K562 (cell line): ENCODE data around the gene YPEL3. TPM values are rescaled to one million over a fixed set of nuclear protein-coding genes. Genes with fewer than 3 reads are reported as not detected.

Source experiments
- ATAC-seq: fragments of 200-7000 bp; cut with Tn5 transposase; 3 replicates; pipeline ENCODE4 v1.9.1; 2020; ENCODE audit warnings: moderate library complexity
- BruUV-seq: library from RNA; stranded (reverse); fragments of 400-500 nt; replicated peaks from 2 replicates; lab custom pipeline; 2021; lab: Mats Ljungman, UMichigan
- CTCF ChIA-PET: fragments of 300-600 bp; formaldehyde crosslinking; extraction: SDS; loops from one replicate; lab custom pipeline; 2021; ENCODE audit warnings: low intra/inter-chr PET ratio; lab: Yijun Ruan, JAX
- POLR2A ChIA-PET: fragments of 300-600, 350-650 bp; sonication (Branson Sonifier 250); formaldehyde crosslinking; extraction: SDS; loops from one replicate; lab custom pipeline; 2021; ENCODE audit warnings: antibody characterized with exemption, inconsistent platforms; lab: Yijun Ruan, JAX
- DNase-seq, 4 experiments: peaks; one replicate each; pipeline versions ENCODE4 v3.0.0 to v3.0.0-alpha.2; 2011 to 2018; ENCODE audit warnings: low spot score in 3 of 4, mixed read lengths in 3 of 4; ENCODE audit errors: extremely low read depth in 1 of 4
- FAIRE-seq: peaks from 2 replicates; lab custom pipeline; 2011; peaks lifted over from hg19 to GRCh38; lab: Jason Lieb, UNC
- H2AFZ ChIP-seq: 2 replicates; pipeline ENCODE4 v1.6.0; 2011; ENCODE audit warnings: low read depth, low read length, control low read depth, inconsistent platforms
- H3K27ac ChIP-seq: fragments of 200-600 bp; 3 replicates; pipeline ENCODE4 v1.8.0; 2011; ENCODE audit warnings: low read depth, mild to moderate bottlenecking, control low read depth, inconsistent platforms, low read length, moderate library complexity, mixed read lengths; ENCODE audit errors: extremely low read depth
- H3K27me3 ChIP-seq, 2 experiments: fragments of 300-600 bp in 1 of 2; 2 replicates in 1 of 2; 3 replicates in 1 of 2; pipeline versions ENCODE4 v1.6.0 to v1.8.0; 2011; ENCODE audit warnings: inconsistent platforms in 2 of 2, low read length in 2 of 2, mild to moderate bottlenecking in 1 of 2, mixed read lengths in 1 of 2, moderate library complexity in 1 of 2; ENCODE audit not compliant: control insufficient read depth in 2 of 2, insufficient read depth in 2 of 2
- H3K36me3 ChIP-seq: fragments of 300-600 bp; 3 replicates; pipeline ENCODE4 v1.8.0; 2011; ENCODE audit warnings: mild to moderate bottlenecking, low read length, inconsistent platforms; ENCODE audit not compliant: control insufficient read depth, insufficient read depth
- H3K4me1 ChIP-seq, 2 experiments: fragments of 200-600 bp in 1 of 2; replicated peaks in 1 of 2; 2 replicates in 1 of 2; 3 replicates in 1 of 2; pipeline versions ENCODE4 v1.5.1 to v1.8.0; 2011; ENCODE audit warnings: inconsistent platforms in 2 of 2, low read length in 2 of 2, mild to moderate bottlenecking in 1 of 2, mixed read lengths in 1 of 2, moderate library complexity in 1 of 2; ENCODE audit not compliant: control insufficient read depth in 2 of 2, insufficient read depth in 2 of 2
- H3K4me2 ChIP-seq: 2 replicates; pipeline ENCODE4 v1.6.1; 2011; ENCODE audit warnings: low read length, control low read depth, inconsistent platforms, mixed read lengths; ENCODE audit not compliant: insufficient read depth
- H3K4me3 ChIP-seq: fragments of 200-600 bp; sonication (generic), shearing (Covaris generic); 2 replicates; pipeline ENCODE4 v1.5.1; 2016; ENCODE audit warnings: control low read depth, inconsistent platforms
- H3K79me2 ChIP-seq: fragments of 200-600 bp; 3 replicates; pipeline ENCODE4 v1.8.0; 2011; ENCODE audit warnings: low read length, inconsistent platforms; ENCODE audit not compliant: control insufficient read depth, insufficient read depth
- H3K9ac ChIP-seq, 2 experiments: 2 replicates each; pipeline versions ENCODE4 v1.6.0 to v1.6.1; 2011; ENCODE audit warnings: low read depth in 2 of 2, low read length in 2 of 2, control low read depth in 1 of 2, inconsistent platforms in 1 of 2, mild to moderate bottlenecking in 1 of 2, mixed read lengths in 1 of 2; ENCODE audit not compliant: insufficient read depth in 1 of 2
- H3K9me1 ChIP-seq: one replicate; pipeline ENCODE4 v1.6.0; 2011; ENCODE audit warnings: inconsistent platforms, mild to moderate bottlenecking, low read length, moderate library complexity; ENCODE audit not compliant: control insufficient read depth, insufficient read depth
- H3K9me3 ChIP-seq: replicated peaks from 2 replicates; pipeline ENCODE4 v1.5.1; 2011; ENCODE audit warnings: low read depth, low read length, inconsistent platforms; ENCODE audit not compliant: control insufficient read depth, insufficient read depth
- H4K20me1 ChIP-seq: replicated peaks from 2 replicates; pipeline ENCODE4 v1.6.1; 2011; ENCODE audit warnings: low read length, inconsistent platforms, mixed read lengths; ENCODE audit not compliant: control insufficient read depth, insufficient read depth
- ASH1L ChIP-seq: fragments of 450-650 bp; IDR thresholded peaks from 2 replicates; pipeline ENCODE4 v1.6.1; 2018; ENCODE audit warnings: borderline replicate concordance, mild to moderate bottlenecking, low read depth; ENCODE audit not compliant: partially characterized antibody
- CBFA2T3 ChIP-seq: fragments of 450-650 bp; IDR thresholded peaks from 2 replicates; pipeline ENCODE4 v1.6.1; 2017
- CREB5 ChIP-seq: fragments of 250-450 bp; sonication (Bioruptor Pico); IDR thresholded peaks from 2 replicates; pipeline ENCODE4 v1.5.0; 2020; ENCODE audit warnings: mild to moderate bottlenecking
- FOSL1 ChIP-seq: fragments of 200-800 bp; sonication (Bioruptor generic); conservative IDR thresholded peaks from 2 replicates; pipeline ENCODE4 v1.6.1; 2016; ENCODE audit warnings: missing genetic modification characterization, missing compliant biosample characterization
- HEY1 ChIP-seq: fragments of 250-450 bp; sonication (Bioruptor Pico); IDR thresholded peaks from 2 replicates; pipeline ENCODE4 v1.5.0; 2020; ENCODE audit warnings: mild to moderate bottlenecking, moderate library complexity, borderline replicate concordance
- JUND ChIP-seq, 2 experiments: IDR thresholded peaks; 2 replicates in 1 of 2; 3 replicates in 1 of 2; pipeline ENCODE4 v1.6.1; 2011; ENCODE audit warnings: borderline replicate concordance in 2 of 2, low read depth in 2 of 2, low read length in 2 of 2, improper control_type of control experiment in 1 of 2, missing biosample characterization in 1 of 2, missing genetic modification characterization in 1 of 2, missing genetic modification reagents in 1 of 2
- KDM1A ChIP-seq, 2 experiments: fragments of 450-650 bp; IDR thresholded peaks; 2 replicates each; pipeline ENCODE4 v1.6.1; 2016; ENCODE audit warnings: mild to moderate bottlenecking in 2 of 2
- NCOA4 ChIP-seq: fragments of 450-650 bp; IDR thresholded peaks from 2 replicates; pipeline ENCODE4 v1.6.1; 2018; ENCODE audit warnings: mild to moderate bottlenecking; ENCODE audit not compliant: partially characterized antibody
- NCOR1 ChIP-seq: fragments of 450-650 bp; IDR thresholded peaks from 2 replicates; pipeline ENCODE4 v1.6.1; 2016; ENCODE audit warnings: mild to moderate bottlenecking, moderate library complexity
- NR2C1 ChIP-seq, 2 experiments: fragments of 450-650 bp; IDR thresholded peaks; 2 replicates each; pipeline ENCODE4 v1.6.1; 2017; ENCODE audit warnings: mild to moderate bottlenecking in 2 of 2, antibody characterized with exemption in 1 of 2, inconsistent platforms in 1 of 2, missing compliant biosample characterization in 1 of 2, missing genetic modification characterization in 1 of 2
- TAF1 ChIP-seq: IDR thresholded peaks from 2 replicates; pipeline ENCODE4 v1.6.1; 2011; ENCODE audit warnings: mild to moderate bottlenecking, low read length, moderate library complexity; ENCODE audit not compliant: insufficient read depth, control insufficient read depth, severe bottlenecking; ENCODE audit errors: extremely low read depth
- TEAD4 ChIP-seq, 2 experiments: sonication (generic) in 1 of 2; formaldehyde crosslinking in 1 of 2; IDR thresholded peaks; 2 replicates each; pipeline versions ENCODE4 v1.6.1 to v1.8.0; 2012 to 2022; ENCODE audit warnings: borderline replicate concordance in 1 of 2, inconsistent platforms in 1 of 2, low read length in 1 of 2, mild to moderate bottlenecking in 1 of 2, missing genetic modification reagents in 1 of 2
- ZNF143 ChIP-seq: sonication (generic); formaldehyde crosslinking; IDR thresholded peaks from 2 replicates; pipeline ENCODE4 v1.9.0; 2022; ENCODE audit warnings: mild to moderate bottlenecking, missing genetic modification reagents
- ZNF3 ChIP-seq: fragments of 250-450 bp; sonication (Bioruptor Pico); IDR thresholded peaks from 2 replicates; pipeline ENCODE4 v1.5.0; 2021; ENCODE audit warnings: mild to moderate bottlenecking, moderate library complexity
- WGBS: fragments of 100-300 bp; shearing (Covaris generic); methylation state at CpG from one replicate; pipeline ENCODE4 v1.1.6; 2016; ENCODE audit warnings: low coverage, mixed read lengths; ENCODE audit not compliant: insufficient coverage; ENCODE audit errors: missing lambda C conversion rate; 5-methylcytosine and 5-hydroxymethylcytosine counted together
- in situ Hi-C: fragments of 300-500 bp; cut with MboI; formaldehyde crosslinking; loops from 4 replicates; pipeline ENCODE4 v1.15.0; 2018; ENCODE audit warnings: inconsistent platforms, mixed read lengths
- intact Hi-C: fragments of 100-400 bp; cut with micrococcal nuclease; formaldehyde crosslinking; loops from 2 replicates; pipeline ENCODE4 v1.14.2; 2022
- polyA plus RNA-seq, 8 experiments: library from polyadenylated mRNA; depleted of rRNA in 4 of 8; stranded (reverse) in 5 of 8; unstranded in 3 of 8; fragments of >200 nt; fragmentation: Nextera tagmentation in 2 of 8; fragmentation: Illumina TruSeq in 1 of 8; extraction: Ambion mirVana in 2 of 8; extraction: Trizol in 1 of 8; gene quantifications; 2 replicates each; pipeline versions ENCODE4 v1.2.1 to v1.2.3, GENCODE V29; 2011 to 2014; ENCODE audit warnings: inconsistent platforms in 1 of 8, missing spikeins in 1 of 8
- total RNA-seq, 7 experiments: library from RNA; depleted of rRNA in 6 of 7; stranded (reverse); fragments of >200 nt in 6 of 7; fragmentation: Illumina TruSeq in 2 of 7; extraction: Trizol in 2 of 7; gene quantifications; 2 replicates each; pipeline versions ENCODE4 v1.2.1 to v1.2.3, GENCODE V29; 2011 to 2021; ENCODE audit warnings: low replicate concordance in 1 of 7
- TF ChIP-seq, protein P1 (sequence below), 2 experiments: fragments of 450-650 bp in 1 of 2; IDR thresholded peaks; 2 replicates each; pipeline ENCODE4 v1.6.1; 2011 to 2017; ENCODE audit warnings: low read depth in 2 of 2, antibody characterized with exemption in 1 of 2, borderline replicate concordance in 1 of 2, low read length in 1 of 2, mild to moderate bottlenecking in 1 of 2, mixed read lengths in 1 of 2; ENCODE audit not compliant: control insufficient read depth in 1 of 2

YPEL3 gene
- total and polyA plus RNA-seq, 9 of the 15 experiments (the other 6 are each of a cell fraction or from before 2014, with no cell fraction given), result 0.41 to 15.0 (median 2.9) TPM

DNA sequence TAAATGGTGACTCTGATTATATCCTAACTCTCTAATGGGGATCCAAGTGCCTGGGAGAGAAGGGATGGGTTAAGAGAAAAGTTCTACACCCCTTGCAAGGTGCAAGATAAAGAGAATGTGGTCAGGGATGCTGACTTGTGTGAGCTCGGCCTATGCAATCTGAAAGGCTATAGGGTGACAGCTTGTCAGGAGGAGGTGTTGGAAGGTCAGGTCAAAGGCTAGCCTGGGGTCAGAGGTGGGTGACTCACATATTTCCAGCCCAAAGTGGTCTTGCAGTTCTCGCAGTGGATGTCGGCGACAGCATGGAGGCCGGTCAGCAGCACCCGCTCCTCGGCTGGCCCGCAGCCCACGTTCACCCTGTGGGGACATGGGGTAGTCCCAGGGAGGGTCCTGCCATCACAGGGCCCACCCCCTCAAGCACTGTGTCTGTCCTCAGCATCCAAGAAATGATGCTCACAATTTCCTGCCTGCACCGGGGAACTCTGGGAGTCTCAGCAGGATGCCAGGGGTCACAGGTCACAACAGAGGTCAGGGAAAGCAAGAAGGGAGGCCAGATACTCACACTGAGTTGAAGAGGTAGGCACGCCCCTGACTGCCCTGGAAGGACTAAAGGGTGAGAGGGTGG lies 1.4 kb downstream of the YPEL3 start:
- H3K9ac ChIP-seq, result peak overlapping the region; percentile 50 to 88; a peak in 3 of 4 replicates
- DNase-seq, result peak in 2 of 4 experiments; percentile 32 to 72
- H3K27me3 ChIP-seq, result no peaks in the 10 kb centered on the region
- H3K4me3 ChIP-seq, result no peak overlapping the region
- peaks cover 35 to 65% of the 10 kb centered on the region in 2 experiments for H3K4me1 ChIP-seq
- peak overlapping the region; percentile 69 for H3K4me2 ChIP-seq
- H4K20me1 ChIP-seq, result no peaks in the 10 kb centered on the region
- no peak for ATAC-seq
- no peaks in the 10 kb centered on the region; the same call in 2 of the 3 replicates for H3K36me3 ChIP-seq
- intact Hi-C loops (loop anchor here (5.0 to 10.0 kb wide), 2 partner anchors 47 to 560 kb away; partner anchors contain the start of genes FBRS and PRR14), in situ Hi-C loops (no loop called here)
- peaks cover 21% of the 10 kb centered on the region for H3K9me3 ChIP-seq
- no peaks in the 10 kb centered on the region for H3K9me1 ChIP-seq
- FAIRE-seq, result peak; percentile 88
- H2AFZ ChIP-seq, result no peak overlapping the region
- POLR2A ChIA-PET, result interaction anchor here (1.2 kb wide), 1 partner anchor 15 kb away, joined by 3 read pairs; no protein-coding TSS in a partner anchor
- CTCF ChIA-PET, result no interaction called here
- no TSS peak for BruUV-seq
- peaks cover 3% of the 10 kb centered on the region; the same call in 1 of the 3 replicates for H3K79me2 ChIP-seq
- peak overlapping the region; percentile 15; the same call in 1 of the 3 replicates for H3K27ac ChIP-seq
- WGBS, result 56% methylated on average over 11 of the region's 11 CpGs
- 0 out of 2 replicates have a peak, but pooled peaks have one; percentile 9 for TF ChIP-seq TEAD4 (IDR thresholded peaks at IDR 0.05; ENCODE audit: low read length)
- TF ChIP-seq TEAD4 (CRISPR knock-in tag; IDR thresholded peaks at IDR 0.05; ENCODE audit: borderline replicate concordance), result no peak
- no peak for TF ChIP-seq NCOA4
- no peak for TF ChIP-seq HEY1
- TF ChIP-seq FOSL1 (tag), result peak; percentile 46; the same call in 1 of the 2 replicates
- no peak for TF ChIP-seq ZNF3 (CRISPR knock-in tag)
- TF ChIP-seq, protein P1, sequence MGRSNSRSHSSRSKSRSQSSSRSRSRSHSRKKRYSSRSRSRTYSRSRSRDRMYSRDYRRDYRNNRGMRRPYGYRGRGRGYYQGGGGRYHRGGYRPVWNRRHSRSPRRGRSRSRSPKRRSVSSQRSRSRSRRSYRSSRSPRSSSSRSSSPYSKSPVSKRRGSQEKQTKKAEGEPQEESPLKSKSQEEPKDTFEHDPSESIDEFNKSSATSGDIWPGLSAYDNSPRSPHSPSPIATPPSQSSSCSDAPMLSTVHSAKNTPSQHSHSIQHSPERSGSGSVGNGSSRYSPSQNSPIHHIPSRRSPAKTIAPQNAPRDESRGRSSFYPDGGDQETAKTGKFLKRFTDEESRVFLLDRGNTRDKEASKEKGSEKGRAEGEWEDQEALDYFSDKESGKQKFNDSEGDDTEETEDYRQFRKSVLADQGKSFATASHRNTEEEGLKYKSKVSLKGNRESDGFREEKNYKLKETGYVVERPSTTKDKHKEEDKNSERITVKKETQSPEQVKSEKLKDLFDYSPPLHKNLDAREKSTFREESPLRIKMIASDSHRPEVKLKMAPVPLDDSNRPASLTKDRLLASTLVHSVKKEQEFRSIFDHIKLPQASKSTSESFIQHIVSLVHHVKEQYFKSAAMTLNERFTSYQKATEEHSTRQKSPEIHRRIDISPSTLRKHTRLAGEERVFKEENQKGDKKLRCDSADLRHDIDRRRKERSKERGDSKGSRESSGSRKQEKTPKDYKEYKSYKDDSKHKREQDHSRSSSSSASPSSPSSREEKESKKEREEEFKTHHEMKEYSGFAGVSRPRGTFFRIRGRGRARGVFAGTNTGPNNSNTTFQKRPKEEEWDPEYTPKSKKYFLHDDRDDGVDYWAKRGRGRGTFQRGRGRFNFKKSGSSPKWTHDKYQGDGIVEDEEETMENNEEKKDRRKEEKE (IDR thresholded peaks at IDR 0.05; ENCODE audit: borderline replicate concordance in 1 of 2, control insufficient read depth in 1 of 2, low read depth in 2 of 2, low read length in 1 of 2), result no peak
- TF ChIP-seq CREB5 (CRISPR knock-in tag), result no peak
- peak; percentile 45; the same call in 1 of the 2 replicates for TF ChIP-seq ZNF143
- peak; percentile 56 for TF ChIP-seq CBFA2T3
- no peak for TF ChIP-seq ASH1L
- TF ChIP-seq JUND (IDR thresholded peaks at IDR 0.05; ENCODE audit: borderline replicate concordance, low read depth, low read length), result peak; percentile 54; the same call in 1 of the 2 replicates
- no peak for TF ChIP-seq JUND (tag; IDR thresholded peaks at IDR 0.05; ENCODE audit: borderline replicate concordance, low read depth, low read length)
- TF ChIP-seq NCOR1, result peak; percentile 18; the same call in 1 of the 2 replicates
- TF ChIP-seq KDM1A (IDR thresholded peaks at IDR 0.05), result peak; percentile 81 to 87; a peak in 3 of 4 replicates
- TF ChIP-seq TAF1, result no peak
- TF ChIP-seq NR2C1 (IDR thresholded peaks at IDR 0.05), result peak; percentile 90
- peak; percentile 93 for TF ChIP-seq NR2C1 (tag; IDR thresholded peaks at IDR 0.05)
